Choroid plexus epithelial cell (primary cell): ENCODE results near the gene IVL.

ENCODE experiments used
- DNase-seq: peaks from one replicate; pipeline ENCODE4 v3.0.0-alpha.2; 2010; ENCODE audit warnings: low read depth
- H3K4me3 ChIP-seq: 2 replicates; pipeline ENCODE4 v1.5.1; 2011; ENCODE audit warnings: low read depth, mild to moderate bottlenecking, control low read depth, low read length, moderate library complexity
- TF ChIP-seq, protein P1 (sequence below): conservative IDR thresholded peaks from 2 replicates; pipeline ENCODE4 v1.5.1; 2011; ENCODE audit warnings: low read depth, mild to moderate bottlenecking, control low read depth, inconsistent platforms, low read length, moderate library complexity

Gene IVL

DNA sequence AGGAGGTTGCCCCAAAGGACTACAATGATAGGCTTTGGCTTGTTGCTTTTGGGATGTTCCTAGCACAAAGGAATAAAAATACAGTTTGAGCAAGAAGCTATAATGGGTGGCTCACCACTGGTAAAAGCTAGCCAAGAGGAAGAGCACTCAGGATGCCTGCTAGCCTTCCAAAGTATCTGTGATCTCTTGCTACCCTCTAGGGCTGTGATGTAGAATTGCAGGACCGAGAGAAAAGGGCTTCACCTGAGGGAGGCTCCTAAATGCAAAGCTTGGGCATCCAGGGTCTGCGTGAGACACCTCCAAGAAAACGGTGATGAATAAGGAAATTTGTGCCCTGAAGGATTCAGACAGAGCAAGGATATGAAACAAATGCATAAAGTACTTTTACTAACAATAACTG, 17.7 kb downstream of the IVL start:
- H3K4me3 ChIP-seq = no peak overlapping the region
- TF ChIP-seq, protein P1, sequence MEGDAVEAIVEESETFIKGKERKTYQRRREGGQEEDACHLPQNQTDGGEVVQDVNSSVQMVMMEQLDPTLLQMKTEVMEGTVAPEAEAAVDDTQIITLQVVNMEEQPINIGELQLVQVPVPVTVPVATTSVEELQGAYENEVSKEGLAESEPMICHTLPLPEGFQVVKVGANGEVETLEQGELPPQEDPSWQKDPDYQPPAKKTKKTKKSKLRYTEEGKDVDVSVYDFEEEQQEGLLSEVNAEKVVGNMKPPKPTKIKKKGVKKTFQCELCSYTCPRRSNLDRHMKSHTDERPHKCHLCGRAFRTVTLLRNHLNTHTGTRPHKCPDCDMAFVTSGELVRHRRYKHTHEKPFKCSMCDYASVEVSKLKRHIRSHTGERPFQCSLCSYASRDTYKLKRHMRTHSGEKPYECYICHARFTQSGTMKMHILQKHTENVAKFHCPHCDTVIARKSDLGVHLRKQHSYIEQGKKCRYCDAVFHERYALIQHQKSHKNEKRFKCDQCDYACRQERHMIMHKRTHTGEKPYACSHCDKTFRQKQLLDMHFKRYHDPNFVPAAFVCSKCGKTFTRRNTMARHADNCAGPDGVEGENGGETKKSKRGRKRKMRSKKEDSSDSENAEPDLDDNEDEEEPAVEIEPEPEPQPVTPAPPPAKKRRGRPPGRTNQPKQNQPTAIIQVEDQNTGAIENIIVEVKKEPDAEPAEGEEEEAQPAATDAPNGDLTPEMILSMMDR = no peak
- DNase-seq = no peak

DNA sequence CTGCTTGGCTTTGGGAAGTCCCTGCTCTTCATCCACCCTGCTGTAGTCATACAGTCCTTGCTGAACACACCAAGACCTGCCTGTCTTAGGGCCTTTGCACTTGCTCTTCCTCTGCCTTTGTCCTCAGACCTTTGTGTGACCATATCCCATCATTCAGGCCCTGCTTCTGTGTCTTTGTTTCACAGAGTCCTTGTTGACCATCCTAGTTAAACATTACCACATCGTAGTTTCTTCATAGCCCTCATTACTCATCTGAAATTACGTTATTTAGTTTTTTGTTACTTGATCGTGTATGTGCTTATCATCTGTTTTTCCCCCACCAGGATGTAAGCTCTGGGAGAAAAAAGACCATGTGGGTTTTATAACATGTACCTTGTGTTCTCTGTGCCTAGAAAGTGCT, 20.3 kb downstream of the IVL start:
- no peak for DNase-seq
- TF ChIP-seq, protein P1 = no peak
- H3K4me3 ChIP-seq = no peak overlapping the region

DNA sequence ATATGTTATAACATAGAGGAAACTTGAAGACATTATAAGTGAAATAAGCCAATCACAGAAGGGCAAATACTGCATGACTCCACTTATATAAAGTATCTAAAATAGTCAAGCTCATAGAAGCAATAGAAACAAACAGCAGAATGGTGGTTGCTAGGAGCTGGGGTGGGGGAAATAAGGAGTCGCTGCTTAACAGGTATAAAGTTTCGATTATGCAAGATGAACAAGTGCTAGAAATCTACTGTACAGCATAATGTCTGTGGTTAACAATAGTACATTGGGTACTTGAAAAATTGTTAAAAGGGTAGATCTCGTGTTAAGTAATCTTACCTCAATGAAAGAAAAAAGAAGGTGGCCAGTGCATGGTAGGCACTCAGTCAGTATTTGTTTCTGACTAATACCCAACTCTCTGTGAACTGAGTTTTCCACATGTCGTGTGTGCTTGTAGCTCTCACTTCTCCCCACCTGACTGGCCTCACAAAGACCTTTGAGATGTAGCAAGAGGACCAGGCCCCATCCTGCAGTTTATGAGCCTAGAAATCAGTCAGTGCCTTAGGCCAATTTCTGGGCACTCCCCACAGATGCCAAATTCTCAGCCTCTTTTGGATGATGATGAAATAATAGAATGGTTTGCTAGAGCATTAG, 23.9 kb downstream of the IVL start:
- no peak for DNase-seq
- TF ChIP-seq, protein P1 = no peak
- no peak overlapping the region for H3K4me3 ChIP-seq

DNA sequence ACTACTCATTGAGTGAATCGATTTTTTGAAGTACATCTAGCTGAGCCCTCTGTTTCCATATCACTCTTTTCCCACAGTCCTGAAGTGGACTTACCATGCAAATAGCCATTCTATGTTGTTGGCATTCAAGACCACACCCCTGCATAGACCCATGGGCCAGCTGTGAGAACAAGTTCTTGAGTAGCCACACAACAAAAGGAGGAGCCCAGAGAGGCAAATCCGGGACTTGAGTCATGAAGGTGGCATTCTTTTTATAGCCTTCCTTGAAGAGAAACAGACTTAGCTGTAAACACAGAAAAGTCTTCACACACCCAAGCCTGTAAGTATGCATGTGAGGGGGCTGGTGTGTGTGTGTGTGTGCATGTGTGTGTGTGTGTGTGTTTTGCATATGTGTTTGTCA, 24.9 kb downstream of the IVL start:
- TF ChIP-seq, protein P1 = no peak
- DNase-seq = no peak
- H3K4me3 ChIP-seq = no peak overlapping the region

DNA sequence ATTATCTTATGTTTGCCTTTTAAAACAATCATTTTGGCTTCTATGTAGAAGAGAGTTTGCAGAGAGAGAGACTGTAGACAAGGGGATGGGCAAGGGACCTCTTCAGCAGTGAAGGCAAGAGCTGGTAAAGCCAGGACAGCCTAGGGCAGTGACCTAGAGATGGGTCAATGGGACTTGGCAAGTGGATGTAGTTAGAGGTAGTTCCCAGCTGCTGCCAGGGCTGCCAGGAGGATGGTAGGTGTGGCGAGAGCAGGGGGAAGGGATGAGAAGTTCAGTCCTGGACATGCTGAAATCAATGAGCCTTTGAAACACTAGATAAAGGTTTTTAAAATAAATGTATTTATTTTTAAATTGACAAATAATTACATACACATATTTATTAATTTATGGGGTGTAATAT, 32.3 kb downstream of the IVL start:
- no peak for DNase-seq
- TF ChIP-seq, protein P1 = no peak
- no peak overlapping the region for H3K4me3 ChIP-seq

DNA sequence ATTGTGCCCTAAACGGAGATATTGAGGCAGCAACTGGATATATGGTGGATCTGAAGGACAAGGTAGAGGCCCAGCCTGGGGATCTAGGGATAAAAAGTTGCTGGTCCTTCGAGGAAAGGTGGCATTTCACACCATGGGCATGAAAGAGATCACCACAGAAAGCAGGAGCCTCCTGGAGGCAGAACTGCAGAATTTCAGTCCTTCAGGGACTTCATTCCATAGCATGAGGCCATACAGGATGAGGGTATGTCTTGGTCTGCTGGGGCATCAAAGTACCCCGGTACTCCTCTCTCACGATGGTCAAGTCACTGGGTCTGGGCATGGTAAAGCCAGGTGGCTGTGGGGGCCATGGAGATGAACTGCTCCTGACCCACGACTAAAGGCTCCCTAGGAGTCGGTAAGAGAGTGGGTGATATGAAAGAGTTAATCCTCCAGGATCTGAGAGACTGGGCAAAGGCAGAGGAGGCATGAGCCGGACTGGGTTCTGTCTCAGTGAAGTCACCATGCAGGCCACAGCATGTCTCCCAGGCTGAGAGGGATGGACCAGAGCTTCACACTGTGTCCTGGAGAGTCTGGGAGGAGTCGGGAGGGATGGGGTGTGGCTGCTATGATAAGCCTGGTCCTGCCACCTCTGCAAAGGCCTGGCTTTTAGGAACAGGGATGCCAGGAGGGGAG, 32.8 kb downstream of the IVL start:
- no peak overlapping the region for H3K4me3 ChIP-seq
- TF ChIP-seq, protein P1 = no peak
- DNase-seq = no peak

DNA sequence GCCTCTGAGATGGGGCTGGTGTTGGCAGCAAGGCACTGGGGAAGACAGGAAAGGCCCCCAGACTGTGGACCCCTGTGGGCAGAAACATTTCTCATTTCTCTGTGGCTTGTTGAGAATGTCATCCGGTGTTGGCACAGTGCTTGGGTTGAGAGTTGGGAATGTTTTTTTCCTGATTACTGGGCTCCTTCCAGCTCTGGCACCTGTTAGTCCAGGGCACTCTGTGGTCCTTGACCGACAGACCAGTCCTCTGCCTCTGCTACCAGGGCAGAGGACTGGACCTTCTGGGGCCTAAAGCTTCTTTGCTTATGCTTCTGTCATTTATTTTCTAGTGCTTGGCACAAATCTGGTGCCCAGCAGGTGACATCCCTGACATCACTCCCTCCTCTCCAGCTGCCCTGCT, 33.8 kb downstream of the IVL start:
- no peak for DNase-seq
- TF ChIP-seq, protein P1 = no peak
- no peak overlapping the region for H3K4me3 ChIP-seq
